ENCODE results near the gene IGF2BP2. TPM values are rescaled to one million over a fixed set of nuclear protein-coding genes. Genes with fewer than 3 reads are reported as not detected.

Gene IGF2BP2
- total and polyA plus RNA-seq, 2 of the 8 experiments (the other 6 are each of a cell fraction or from before 2014, with no cell fraction given): 7.4 to 121 TPM

GRCh38 chr3:185754920-185755319, 69.9 kb downstream of the IGF2BP2 start (continued):
- TF ChIP-seq KDM4A (IDR thresholded peaks at IDR 0.05; ENCODE audit: low read depth, low read length, severe bottlenecking): no peak
- TF ChIP-seq EZH2 (IDR thresholded peaks at IDR 0.05; ENCODE audit: low read depth, low read length, severe bottlenecking): no peak
- TF ChIP-seq ATF2 (IDR thresholded peaks at IDR 0.05; ENCODE audit: low read length): no peak
- TF ChIP-seq TAF7 (optimal IDR thresholded peaks at IDR 0.05; ENCODE audit: borderline replicate concordance, low read depth, low read length): no peak
- TF ChIP-seq POLR2AphosphoS5 (IDR thresholded peaks at IDR 0.05; ENCODE audit: low read depth, low read length): no peak
- no peak for TF ChIP-seq SRF (IDR thresholded peaks at IDR 0.05; ENCODE audit: low read depth, low read length)

All from H1 (cell line).